AG09309 (cell line): ENCODE data around the gene SERPINA3.

Experiments
- DNase-seq: peaks from one replicate; pipeline ENCODE4 v3.0.0-alpha.2; 2010; ENCODE audit warnings: low read depth
- H3K4me3 ChIP-seq: 2 replicates; pipeline ENCODE4 v1.5.1; 2011; ENCODE audit warnings: mild to moderate bottlenecking, low read depth, low read length, moderate library complexity; ENCODE audit not compliant: control insufficient read depth
- CTCF ChIP-seq: IDR thresholded peaks from 2 replicates; pipeline ENCODE4 v1.5.1; 2011; ENCODE audit warnings: mild to moderate bottlenecking, low read depth, low read length, inconsistent platforms; ENCODE audit not compliant: insufficient read depth, control insufficient read depth; ENCODE audit errors: missing control alignments

The SERPINA3 gene

GRCh38 chr14:94671870-94672444 is 59.8 kb downstream of the SERPINA3 start:
- H3K4me3 ChIP-seq, result no peak overlapping the region
- DNase-seq, result no peak
- TF ChIP-seq CTCF, result peak; percentile 19

- no peak overlapping the region for H3K4me3 ChIP-seq
- TF ChIP-seq CTCF, result no peak
- no peak for DNase-seq
These were observed 60.9 kb downstream of the SERPINA3 start for GRCh38 chr14:94673071-94673470.
